Stimulated activated CD4-positive, alpha-beta T cell treated with anti-CD3 and anti-CD28 coated beads, TNF-alpha, amount 100 ng/mL, for 48 hours (primary cell): ENCODE measurements around the gene MAGEA3.
"Not testable (repeated sequence)": the region's sequence is repeated elsewhere in the genome, so short reads cannot be mapped to it uniquely, and the experiment has no call there.

ENCODE experiments used
- DNase-seq, 3 donors: peaks; one replicate each; pipeline ENCODE4 v3.0.0-alpha.2; 2020; ENCODE audit warnings: low read depth in 3 of 3

The MAGEA3 gene

GRCh38 chrX:152697952-152698931 is at the start of gene MAGEA3:
Gene MAGEA3 (plus strand): TSS chrX:152698794. CDS start chrX:152700833, 2,039 bp downstream.
- not testable (repeated sequence) for DNase-seq

- no peak for DNase-seq
Observed at GRCh38 chrX:152652060-152652459, 46.5 kb upstream of the MAGEA3 start.

- DNase-seq: no peak
Observed at GRCh38 chrX:152652467-152652866, 46.1 kb upstream of the MAGEA3 start.

- DNase-seq: no peak
Observed at GRCh38 chrX:152656087-152656486, 42.5 kb upstream of the MAGEA3 start.

GRCh38 chrX:152656890-152657289 is 41.7 kb upstream of the MAGEA3 start:
- no peak for DNase-seq

GRCh38 chrX:152658302-152658701 is 40.3 kb upstream of the MAGEA3 start:
- no peak for DNase-seq

GRCh38 chrX:152663086-152663485 is 35.5 kb upstream of the MAGEA3 start:
- no peak for DNase-seq

- no peak for DNase-seq
Observed at GRCh38 chrX:152674135-152674534, 24.5 kb upstream of the MAGEA3 start.

GRCh38 chrX:152674652-152675051 is 23.9 kb upstream of the MAGEA3 start:
- DNase-seq: not testable (repeated sequence)

- not testable (repeated sequence) for DNase-seq
Observed at GRCh38 chrX:152681012-152681411, 17.6 kb upstream of the MAGEA3 start.

- DNase-seq: not testable (repeated sequence)
Observed at GRCh38 chrX:152700390-152700789, 1.8 kb downstream of the MAGEA3 start.

GRCh38 chrX:152706500-152706899 is 7.9 kb downstream of the MAGEA3 start:
- DNase-seq: not testable (repeated sequence)

GRCh38 chrX:152709173-152709572 is 10.6 kb downstream of the MAGEA3 start, which contains the start of gene CSAG2:
Gene CSAG2 (minus strand): TSS chrX:152709273. CDS start chrX:152709112, 161 bp downstream.
- not testable (repeated sequence) for DNase-seq

- DNase-seq: not testable (repeated sequence)
Observed at GRCh38 chrX:152713195-152713594, 14.6 kb downstream of the MAGEA3 start.

GRCh38 chrX:152713815-152714787 is 15.5 kb downstream of the MAGEA3 start, which contains the start of gene MAGEA2B:
Gene MAGEA2B (plus strand): TSS chrX:152714628. CDS start chrX:152717107, 2,479 bp downstream.
- not testable (repeated sequence) for DNase-seq

- DNase-seq: no peak
Observed at GRCh38 chrX:152725409-152725808, 26.8 kb downstream of the MAGEA3 start.

GRCh38 chrX:152733261-152733975 is 34.8 kb downstream of the MAGEA3 start, which contains the start of the genes CSAG1 and MAGEA12:
Gene CSAG1 (minus strand): TSS chrX:152733721. CDS start chrX:152732460, 1,261 bp downstream.
Gene MAGEA12 (plus strand): TSS chrX:152733757. CDS start chrX:152736162, 2,405 bp downstream.
- DNase-seq: no peak

GRCh38 chrX:152734143-152734858 is 35.7 kb downstream of the MAGEA3 start:
- DNase-seq: not testable (repeated sequence)

- no peak for DNase-seq
Observed at GRCh38 chrX:152735101-152735500, 36.5 kb downstream of the MAGEA3 start.

- DNase-seq: no peak
Observed at GRCh38 chrX:152735860-152736511, 37.4 kb downstream of the MAGEA3 start.
